HEK293 (cell line): ENCODE measurements around the gene STPG3.

Source experiments
- CTCF ChIA-PET: fragments of 350-600 bp; formaldehyde crosslinking; extraction: SDS; loops from one replicate; lab custom pipeline; 2021; ENCODE audit warnings: antibody characterized with exemption; lab: Yijun Ruan, JAX
- POLR2A ChIA-PET: fragments of 300-600 bp; formaldehyde crosslinking; extraction: SDS; loops from one replicate; lab custom pipeline; 2020; ENCODE audit warnings: antibody characterized with exemption, inconsistent platforms; lab: Yijun Ruan, JAX
- H3K27ac ChIP-seq: fragments of 200-500 bp; sonication (Bioruptor generic); 2 replicates; pipeline ENCODE4 v1.5.1; 2014; ENCODE audit warnings: low read depth, low read length, control low read depth, inconsistent platforms; ENCODE audit errors: extremely low read depth
- H3K36me3 ChIP-seq, 2 experiments: fragments of 200-500 bp in 1 of 2; sonication (Bioruptor generic) in 1 of 2; 1 replicate in 1 of 2; 2 replicates in 1 of 2; pipeline ENCODE4 v1.5.1; 2014 to 2017; ENCODE audit warnings: inconsistent platforms in 2 of 2, low read length in 2 of 2; ENCODE audit not compliant: control insufficient read depth in 2 of 2, insufficient read depth in 1 of 2
- H3K4me1 ChIP-seq: fragments of 200-500 bp; sonication (Bioruptor generic); 2 replicates; pipeline ENCODE4 v1.5.1; 2014; ENCODE audit warnings: mild to moderate bottlenecking, low read length, inconsistent platforms; ENCODE audit not compliant: control insufficient read depth, insufficient read depth
- H3K4me3 ChIP-seq: 2 replicates; pipeline ENCODE4 v1.5.1; 2011; ENCODE audit warnings: low read depth, mild to moderate bottlenecking, control low read depth, low read length, moderate library complexity
- H3K9me3 ChIP-seq: fragments of 200-500 bp; sonication (Bioruptor generic); 2 replicates; pipeline ENCODE4 v1.5.1; 2014; ENCODE audit warnings: low read depth, low read length, inconsistent platforms; ENCODE audit not compliant: control insufficient read depth, insufficient read depth
- CTCF ChIP-seq: fragments of 450-650 bp; formaldehyde crosslinking; IDR thresholded peaks from 2 replicates; pipeline ENCODE4 v1.5.1; 2016; ENCODE audit warnings: missing biosample characterization, missing genetic modification characterization
- EGR2 ChIP-seq: fragments of 450-650 bp; formaldehyde crosslinking; IDR thresholded peaks from 2 replicates; pipeline ENCODE4 v1.5.1; 2016; ENCODE audit warnings: low read depth, missing biosample characterization, missing genetic modification characterization
- GLIS2 ChIP-seq: fragments of 450-650 bp; formaldehyde crosslinking; IDR thresholded peaks from 2 replicates; pipeline ENCODE4 v1.5.1; 2016; ENCODE audit warnings: missing biosample characterization, missing genetic modification characterization
- KLF1 ChIP-seq: fragments of 450-650 bp; formaldehyde crosslinking; IDR thresholded peaks from 2 replicates; pipeline ENCODE4 v1.5.1; 2016; ENCODE audit warnings: missing biosample characterization, missing genetic modification characterization
- ZBTB17 ChIP-seq: fragments of 450-650 bp; formaldehyde crosslinking; IDR thresholded peaks from 2 replicates; pipeline ENCODE4 v1.5.1; 2016; ENCODE audit warnings: missing biosample characterization, missing genetic modification characterization
- ZBTB8A ChIP-seq: fragments of 450-650 bp; formaldehyde crosslinking; IDR thresholded peaks from 2 replicates; pipeline ENCODE4 v1.5.1; 2016; ENCODE audit warnings: missing biosample characterization, missing genetic modification characterization
- ZNF184 ChIP-seq: fragments of 450-650 bp; IDR thresholded peaks from 2 replicates; pipeline ENCODE4 v1.5.1; 2018; ENCODE audit warnings: missing biosample characterization, mild to moderate bottlenecking, missing genetic modification characterization
- ZNF449 ChIP-seq: fragments of 450-650 bp; formaldehyde crosslinking; IDR thresholded peaks from 2 replicates; pipeline ENCODE4 v1.5.1; 2017; ENCODE audit warnings: missing biosample characterization, mild to moderate bottlenecking, missing genetic modification characterization, moderate library complexity
- ZNF558 ChIP-seq: fragments of 450-650 bp; formaldehyde crosslinking; IDR thresholded peaks from 2 replicates; pipeline ENCODE4 v1.5.1; 2016; ENCODE audit warnings: missing biosample characterization, missing genetic modification characterization
- ZNF610 ChIP-seq: fragments of 450-650 bp; formaldehyde crosslinking; IDR thresholded peaks from 2 replicates; pipeline ENCODE4 v1.5.1; 2016; ENCODE audit warnings: missing biosample characterization, missing genetic modification characterization, borderline replicate concordance
- ZNF660 ChIP-seq: fragments of 450-650 bp; IDR thresholded peaks from 2 replicates; pipeline ENCODE4 v1.5.1; 2018; ENCODE audit warnings: missing biosample characterization, mild to moderate bottlenecking, missing genetic modification characterization
- TF ChIP-seq, protein P1 (sequence below): fragments of 450-650 bp; IDR thresholded peaks from 2 replicates; pipeline ENCODE4 v1.5.1; 2018; ENCODE audit warnings: missing biosample characterization, missing genetic modification characterization
- TF ChIP-seq, protein P2 (sequence below): fragments of 450-650 bp; formaldehyde crosslinking; IDR thresholded peaks from 2 replicates; pipeline ENCODE4 v1.5.1; 2016; ENCODE audit warnings: missing biosample characterization, missing genetic modification characterization
- TF ChIP-seq, protein P3 (sequence below): fragments of 450-650 bp; formaldehyde crosslinking; IDR thresholded peaks from 2 replicates; pipeline ENCODE4; 2016; ENCODE audit warnings: missing biosample characterization, missing genetic modification characterization
- TF ChIP-seq, protein P4 (sequence below): fragments of 450-650 bp; formaldehyde crosslinking; IDR thresholded peaks from 2 replicates; pipeline ENCODE4 v1.5.1; 2016; ENCODE audit warnings: missing biosample characterization, missing genetic modification characterization
- TF ChIP-seq, protein P5 (sequence below): fragments of 450-650 bp; formaldehyde crosslinking; IDR thresholded peaks from 2 replicates; pipeline ENCODE4 v1.5.1; 2016; ENCODE audit warnings: missing biosample characterization, missing genetic modification characterization, borderline replicate concordance
- TF ChIP-seq, protein P6 (sequence below): fragments of 450-650 bp; formaldehyde crosslinking; conservative IDR thresholded peaks from 2 replicates; pipeline ENCODE4 v1.5.1; 2016; ENCODE audit warnings: low read depth, missing biosample characterization, missing genetic modification characterization

STPG3 gene

DNA sequence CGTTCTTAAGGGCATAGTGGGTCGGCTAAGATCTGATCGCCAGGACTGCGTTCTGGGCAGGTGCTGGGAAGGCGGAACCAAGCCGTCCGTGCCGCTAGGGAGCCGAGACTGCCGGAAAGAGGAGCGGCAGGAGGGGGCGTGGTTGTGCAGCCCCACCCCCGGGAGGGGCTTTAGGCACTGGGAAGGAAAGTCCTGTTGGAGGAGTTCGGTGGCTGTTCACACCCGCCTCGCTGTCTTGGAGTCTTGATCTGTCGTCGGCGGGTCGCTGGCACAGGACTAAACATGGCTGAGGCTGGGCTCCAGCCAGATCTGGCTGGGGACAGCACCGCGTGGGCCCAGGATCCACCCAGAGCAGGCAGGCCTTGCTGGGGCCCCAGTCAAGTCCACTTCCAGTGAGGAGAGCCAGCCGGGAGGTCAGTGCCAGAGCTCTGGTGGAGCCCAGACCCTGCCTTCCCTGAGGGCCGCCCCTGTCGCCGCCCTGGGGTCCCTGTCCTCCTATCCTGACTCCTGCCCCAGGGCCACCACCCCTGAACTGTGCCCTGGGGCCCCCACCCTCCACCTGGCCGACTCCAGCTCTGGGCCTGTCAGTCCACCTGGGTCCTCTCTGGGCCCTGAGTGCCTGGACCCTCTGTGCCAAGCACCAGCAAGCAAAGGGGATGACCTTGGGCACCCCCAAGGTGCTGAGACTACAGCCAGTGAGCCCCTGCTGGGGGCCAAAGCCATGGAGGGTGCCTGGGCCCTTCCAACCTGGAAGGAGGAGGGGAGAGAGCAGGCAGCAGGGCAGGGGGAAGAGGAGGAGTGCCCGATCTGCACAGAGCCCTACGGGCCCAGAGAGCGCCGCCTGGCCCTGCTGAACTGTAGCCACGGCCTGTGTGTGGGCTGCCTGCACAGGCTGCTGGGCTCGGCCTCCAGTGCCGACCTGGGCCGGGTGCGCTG, 33.5 kb upstream of the STPG3 start:
- ChIA-PET CTCF (interaction anchor here (1.0 to 1.1 kb wide), 4 partner anchors 17 to 188 kb away, joined by 3 to 4 read pairs (median 3); no protein-coding TSS in a partner anchor), POLR2A (interaction anchor here (0.6 to 17.2 kb wide), 9 partner anchors 9 to 186 kb away, joined by 3 to 304 read pairs (median 8); partner anchors contain the start of genes FUT7, NDOR1, TMEM203 and TPRN)
- H3K36me3 ChIP-seq, result peaks cover 0 to 70% of the 10 kb centered on the region in 2 experiments; a peak in 1 of 3 replicates
- H3K4me1 ChIP-seq, result no peaks in the 10 kb centered on the region; the same call in 1 of the 2 replicates
- H3K27ac ChIP-seq, result no peak overlapping the region
- no peaks in the 10 kb centered on the region for H3K9me3 ChIP-seq
- H3K4me3 ChIP-seq, result no peak overlapping the region
- TF ChIP-seq, protein P1, sequence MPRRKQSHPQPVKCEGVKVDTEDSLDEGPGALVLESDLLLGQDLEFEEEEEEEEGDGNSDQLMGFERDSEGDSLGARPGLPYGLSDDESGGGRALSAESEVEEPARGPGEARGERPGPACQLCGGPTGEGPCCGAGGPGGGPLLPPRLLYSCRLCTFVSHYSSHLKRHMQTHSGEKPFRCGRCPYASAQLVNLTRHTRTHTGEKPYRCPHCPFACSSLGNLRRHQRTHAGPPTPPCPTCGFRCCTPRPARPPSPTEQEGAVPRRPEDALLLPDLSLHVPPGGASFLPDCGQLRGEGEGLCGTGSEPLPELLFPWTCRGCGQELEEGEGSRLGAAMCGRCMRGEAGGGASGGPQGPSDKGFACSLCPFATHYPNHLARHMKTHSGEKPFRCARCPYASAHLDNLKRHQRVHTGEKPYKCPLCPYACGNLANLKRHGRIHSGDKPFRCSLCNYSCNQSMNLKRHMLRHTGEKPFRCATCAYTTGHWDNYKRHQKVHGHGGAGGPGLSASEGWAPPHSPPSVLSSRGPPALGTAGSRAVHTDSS, result no peak
- TF ChIP-seq, protein P2, sequence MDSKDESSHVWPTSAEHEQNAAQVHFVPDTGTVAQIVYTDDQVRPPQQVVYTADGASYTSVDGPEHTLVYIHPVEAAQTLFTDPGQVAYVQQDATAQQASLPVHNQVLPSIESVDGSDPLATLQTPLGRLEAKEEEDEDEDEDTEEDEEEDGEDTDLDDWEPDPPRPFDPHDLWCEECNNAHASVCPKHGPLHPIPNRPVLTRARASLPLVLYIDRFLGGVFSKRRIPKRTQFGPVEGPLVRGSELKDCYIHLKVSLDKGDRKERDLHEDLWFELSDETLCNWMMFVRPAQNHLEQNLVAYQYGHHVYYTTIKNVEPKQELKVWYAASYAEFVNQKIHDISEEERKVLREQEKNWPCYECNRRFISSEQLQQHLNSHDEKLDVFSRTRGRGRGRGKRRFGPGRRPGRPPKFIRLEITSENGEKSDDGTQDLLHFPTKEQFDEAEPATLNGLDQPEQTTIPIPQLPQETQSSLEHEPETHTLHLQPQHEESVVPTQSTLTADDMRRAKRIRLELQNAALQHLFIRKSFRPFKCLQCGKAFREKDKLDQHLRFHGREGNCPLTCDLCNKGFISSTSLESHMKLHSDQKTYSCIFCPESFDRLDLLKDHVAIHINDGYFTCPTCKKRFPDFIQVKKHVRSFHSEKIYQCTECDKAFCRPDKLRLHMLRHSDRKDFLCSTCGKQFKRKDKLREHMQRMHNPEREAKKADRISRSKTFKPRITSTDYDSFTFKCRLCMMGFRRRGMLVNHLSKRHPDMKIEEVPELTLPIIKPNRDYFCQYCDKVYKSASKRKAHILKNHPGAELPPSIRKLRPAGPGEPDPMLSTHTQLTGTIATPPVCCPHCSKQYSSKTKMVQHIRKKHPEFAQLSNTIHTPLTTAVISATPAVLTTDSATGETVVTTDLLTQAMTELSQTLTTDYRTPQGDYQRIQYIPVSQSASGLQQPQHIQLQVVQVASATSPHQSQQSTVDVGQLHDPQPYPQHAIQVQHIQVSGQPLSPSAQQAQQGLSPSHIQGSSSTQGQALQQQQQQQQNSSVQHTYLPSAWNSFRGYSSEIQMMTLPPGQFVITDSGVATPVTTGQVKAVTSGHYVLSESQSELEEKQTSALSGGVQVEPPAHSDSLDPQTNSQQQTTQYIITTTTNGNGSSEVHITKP, result peak; percentile 61; the same call in 1 of the 2 replicates
- TF ChIP-seq, protein P3, sequence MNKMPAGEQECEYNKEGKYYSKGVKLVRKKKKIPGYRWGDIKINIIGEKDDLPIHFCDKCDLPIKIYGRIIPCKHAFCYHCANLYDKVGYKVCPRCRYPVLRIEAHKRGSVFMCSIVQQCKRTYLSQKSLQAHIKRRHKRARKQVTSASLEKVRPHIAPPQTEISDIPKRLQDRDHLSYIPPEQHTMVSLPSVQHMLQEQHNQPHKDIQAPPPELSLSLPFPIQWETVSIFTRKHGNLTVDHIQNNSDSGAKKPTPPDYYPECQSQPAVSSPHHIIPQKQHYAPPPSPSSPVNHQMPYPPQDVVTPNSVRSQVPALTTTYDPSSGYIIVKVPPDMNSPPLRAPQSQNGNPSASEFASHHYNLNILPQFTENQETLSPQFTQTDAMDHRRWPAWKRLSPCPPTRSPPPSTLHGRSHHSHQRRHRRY (tag by site-specific recombination), result no peak
- 0 out of 2 replicates have a peak, but pooled peaks have one; percentile 34 for TF ChIP-seq ZNF449 (tag by site-specific recombination)
- peak; percentile 98 for TF ChIP-seq ZNF610 (tag by site-specific recombination)
- no peak for TF ChIP-seq ZNF184 (tag by site-specific recombination)
- TF ChIP-seq KLF1 (tag by site-specific recombination), result peak; percentile 89
- TF ChIP-seq GLIS2 (tag by site-specific recombination), result peak; percentile 66; the same call in 1 of the 2 replicates
- TF ChIP-seq, protein P4, sequence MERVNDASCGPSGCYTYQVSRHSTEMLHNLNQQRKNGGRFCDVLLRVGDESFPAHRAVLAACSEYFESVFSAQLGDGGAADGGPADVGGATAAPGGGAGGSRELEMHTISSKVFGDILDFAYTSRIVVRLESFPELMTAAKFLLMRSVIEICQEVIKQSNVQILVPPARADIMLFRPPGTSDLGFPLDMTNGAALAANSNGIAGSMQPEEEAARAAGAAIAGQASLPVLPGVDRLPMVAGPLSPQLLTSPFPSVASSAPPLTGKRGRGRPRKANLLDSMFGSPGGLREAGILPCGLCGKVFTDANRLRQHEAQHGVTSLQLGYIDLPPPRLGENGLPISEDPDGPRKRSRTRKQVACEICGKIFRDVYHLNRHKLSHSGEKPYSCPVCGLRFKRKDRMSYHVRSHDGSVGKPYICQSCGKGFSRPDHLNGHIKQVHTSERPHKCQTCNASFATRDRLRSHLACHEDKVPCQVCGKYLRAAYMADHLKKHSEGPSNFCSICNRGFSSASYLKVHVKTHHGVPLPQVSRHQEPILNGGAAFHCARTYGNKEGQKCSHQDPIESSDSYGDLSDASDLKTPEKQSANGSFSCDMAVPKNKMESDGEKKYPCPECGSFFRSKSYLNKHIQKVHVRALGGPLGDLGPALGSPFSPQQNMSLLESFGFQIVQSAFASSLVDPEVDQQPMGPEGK (tag by site-specific recombination), result peak; percentile 85
- TF ChIP-seq, protein P5, sequence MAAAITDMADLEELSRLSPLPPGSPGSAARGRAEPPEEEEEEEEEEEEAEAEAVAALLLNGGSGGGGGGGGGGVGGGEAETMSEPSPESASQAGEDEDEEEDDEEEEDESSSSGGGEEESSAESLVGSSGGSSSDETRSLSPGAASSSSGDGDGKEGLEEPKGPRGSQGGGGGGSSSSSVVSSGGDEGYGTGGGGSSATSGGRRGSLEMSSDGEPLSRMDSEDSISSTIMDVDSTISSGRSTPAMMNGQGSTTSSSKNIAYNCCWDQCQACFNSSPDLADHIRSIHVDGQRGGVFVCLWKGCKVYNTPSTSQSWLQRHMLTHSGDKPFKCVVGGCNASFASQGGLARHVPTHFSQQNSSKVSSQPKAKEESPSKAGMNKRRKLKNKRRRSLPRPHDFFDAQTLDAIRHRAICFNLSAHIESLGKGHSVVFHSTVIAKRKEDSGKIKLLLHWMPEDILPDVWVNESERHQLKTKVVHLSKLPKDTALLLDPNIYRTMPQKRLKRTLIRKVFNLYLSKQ, result no peak
- TF ChIP-seq ZNF660 (tag by site-specific recombination), result 0 out of 2 replicates have a peak, but pooled peaks have one; percentile 10
- TF ChIP-seq, protein P6, sequence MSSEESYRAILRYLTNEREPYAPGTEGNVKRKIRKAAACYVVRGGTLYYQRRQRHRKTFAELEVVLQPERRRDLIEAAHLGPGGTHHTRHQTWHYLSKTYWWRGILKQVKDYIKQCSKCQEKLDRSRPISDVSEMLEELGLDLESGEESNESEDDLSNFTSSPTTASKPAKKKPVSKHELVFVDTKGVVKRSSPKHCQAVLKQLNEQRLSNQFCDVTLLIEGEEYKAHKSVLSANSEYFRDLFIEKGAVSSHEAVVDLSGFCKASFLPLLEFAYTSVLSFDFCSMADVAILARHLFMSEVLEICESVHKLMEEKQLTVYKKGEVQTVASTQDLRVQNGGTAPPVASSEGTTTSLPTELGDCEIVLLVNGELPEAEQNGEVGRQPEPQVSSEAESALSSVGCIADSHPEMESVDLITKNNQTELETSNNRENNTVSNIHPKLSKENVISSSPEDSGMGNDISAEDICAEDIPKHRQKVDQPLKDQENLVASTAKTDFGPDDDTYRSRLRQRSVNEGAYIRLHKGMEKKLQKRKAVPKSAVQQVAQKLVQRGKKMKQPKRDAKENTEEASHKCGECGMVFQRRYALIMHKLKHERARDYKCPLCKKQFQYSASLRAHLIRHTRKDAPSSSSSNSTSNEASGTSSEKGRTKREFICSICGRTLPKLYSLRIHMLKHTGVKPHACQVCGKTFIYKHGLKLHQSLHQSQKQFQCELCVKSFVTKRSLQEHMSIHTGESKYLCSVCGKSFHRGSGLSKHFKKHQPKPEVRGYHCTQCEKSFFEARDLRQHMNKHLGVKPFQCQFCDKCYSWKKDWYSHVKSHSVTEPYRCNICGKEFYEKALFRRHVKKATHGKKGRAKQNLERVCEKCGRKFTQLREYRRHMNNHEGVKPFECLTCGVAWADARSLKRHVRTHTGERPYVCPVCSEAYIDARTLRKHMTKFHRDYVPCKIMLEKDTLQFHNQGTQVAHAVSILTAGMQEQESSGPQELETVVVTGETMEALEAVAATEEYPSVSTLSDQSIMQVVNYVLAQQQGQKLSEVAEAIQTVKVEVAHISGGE (tag by site-specific recombination), result peak; percentile 43; the same call in 1 of the 2 replicates
- TF ChIP-seq ZBTB8A, result no peak; the same call in 1 of the 2 replicates
- peak; percentile 47; the same call in 1 of the 2 replicates for TF ChIP-seq EGR2 (tag by site-specific recombination)
- TF ChIP-seq CTCF (tag by site-specific recombination), result peak; percentile 59
- TF ChIP-seq ZBTB17 (tag by site-specific recombination), result peak; percentile 89
- no peak for TF ChIP-seq ZNF558 (tag by site-specific recombination)
